COLO829 (cell line): ENCODE results near the gene MBD1.
A peak's percentile ranks its signal among the peaks of the same experiment; 100 is the strongest.
"Not testable (repeated sequence)": the region's sequence is repeated elsewhere in the genome, so short reads cannot be mapped to it uniquely, and the experiment has no call there.

Source experiments
- DNase-seq: peaks from one replicate; pipeline ENCODE4 v3.0.0; 2012; ENCODE audit warnings: low spot score

The MBD1 gene

GRCh38 chr18:50289108-50289443, 7.8 kb upstream of the MBD1 start:
- no peak for DNase-seq

GRCh38 chr18:50288348-50289107, 7.2 kb upstream of the MBD1 start:
- DNase-seq: not testable (repeated sequence)

DNA sequence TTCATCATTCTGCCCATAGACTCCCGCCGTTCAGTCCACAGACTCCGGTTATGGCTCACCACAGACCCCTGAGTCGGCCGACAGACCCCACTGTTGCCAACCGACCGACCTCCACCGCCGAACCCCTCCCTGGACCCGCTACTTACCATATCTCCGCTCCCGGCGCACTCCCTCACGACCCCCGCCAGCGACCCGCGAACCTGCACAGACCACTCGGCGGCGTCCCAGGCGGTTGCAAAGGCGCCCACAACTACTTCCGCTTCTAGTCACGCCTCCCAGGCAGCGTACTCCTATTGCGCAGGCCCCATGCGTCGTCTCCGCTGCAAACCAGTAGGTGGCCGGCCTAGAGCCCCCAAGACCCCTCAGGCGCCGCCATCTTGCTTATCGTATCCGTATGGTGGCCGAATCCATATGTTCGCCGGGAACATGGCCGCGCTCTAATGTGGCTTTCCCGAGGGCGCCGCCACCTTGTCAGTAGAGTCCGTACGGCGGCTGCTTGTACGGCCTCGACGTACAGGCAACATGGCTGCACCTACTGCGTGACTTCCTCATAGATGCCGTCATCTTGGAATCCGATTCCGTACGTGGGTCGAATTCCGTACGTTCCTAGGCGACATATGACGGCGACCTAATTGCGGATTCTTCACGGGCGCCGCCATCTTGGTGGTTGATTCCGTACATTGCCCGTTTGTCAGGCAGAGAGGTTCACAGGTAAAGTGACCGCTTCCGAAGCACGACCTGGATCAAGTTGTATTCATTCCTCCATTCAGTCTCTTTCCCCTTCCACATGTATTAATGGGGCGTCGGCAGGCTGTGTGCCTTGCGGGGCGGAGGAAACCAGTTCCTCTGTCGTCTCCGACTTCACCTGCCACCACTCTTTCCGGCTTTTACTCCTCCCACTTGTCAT, 6.4 kb upstream of the MBD1 start, which contains the start of gene CXXC1:
TSS of gene CXXC1 (minus strand) at position 252 of the 907 bp plus-strand sequence. CDS start at position 149, 103 bp downstream.
- DNase-seq: peak; percentile 92

DNA sequence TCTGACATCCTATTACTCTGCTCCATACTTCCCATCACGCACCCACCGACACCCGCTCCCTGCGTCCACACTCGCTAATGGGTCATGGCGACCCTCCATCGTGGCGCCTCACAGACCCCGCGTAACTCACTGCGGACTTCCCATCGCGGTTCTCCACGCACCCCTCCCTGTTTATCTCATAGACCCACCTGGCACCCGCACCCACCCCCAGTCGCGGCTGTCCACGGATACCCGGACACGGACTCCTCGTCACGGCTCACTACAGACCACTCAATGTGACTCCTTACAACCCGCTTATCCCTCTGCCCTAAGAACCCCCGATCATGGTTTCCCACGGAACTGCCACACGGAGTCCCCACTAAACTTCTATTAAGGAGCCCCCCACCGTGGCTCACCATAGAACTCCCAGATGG, 5.7 kb upstream of the MBD1 start:
- no peak for DNase-seq

DNA sequence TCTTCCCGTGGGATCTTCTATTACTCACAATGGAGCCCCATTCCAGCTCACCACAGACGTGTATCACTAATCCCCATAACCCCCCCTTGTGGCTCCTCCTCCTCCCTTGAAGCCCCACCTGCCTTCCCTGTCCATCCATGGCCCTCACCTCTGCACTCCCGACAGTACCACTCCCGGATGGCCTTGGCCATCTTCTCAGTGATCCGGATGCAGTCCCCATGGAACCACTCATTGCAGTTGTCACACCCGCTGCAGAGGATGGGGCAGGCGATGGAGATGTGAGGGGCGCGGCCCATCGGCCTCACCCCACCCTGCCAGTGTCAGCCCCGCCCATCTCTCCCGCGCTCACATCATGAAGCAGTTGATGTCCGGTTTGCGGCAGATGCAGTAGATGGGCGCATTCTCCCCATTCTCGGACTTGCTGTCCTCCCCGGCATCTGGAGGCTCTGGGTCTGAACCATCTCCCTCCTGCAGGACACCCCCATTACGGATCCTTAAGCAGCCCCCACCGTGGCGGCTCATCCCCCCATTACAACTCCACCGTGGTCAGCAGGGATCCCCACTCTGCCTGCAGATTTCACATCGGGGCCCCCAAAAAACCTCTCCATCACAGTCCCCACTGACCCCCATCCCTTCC, 5.2 kb upstream of the MBD1 start:
- DNase-seq: no peak

DNA sequence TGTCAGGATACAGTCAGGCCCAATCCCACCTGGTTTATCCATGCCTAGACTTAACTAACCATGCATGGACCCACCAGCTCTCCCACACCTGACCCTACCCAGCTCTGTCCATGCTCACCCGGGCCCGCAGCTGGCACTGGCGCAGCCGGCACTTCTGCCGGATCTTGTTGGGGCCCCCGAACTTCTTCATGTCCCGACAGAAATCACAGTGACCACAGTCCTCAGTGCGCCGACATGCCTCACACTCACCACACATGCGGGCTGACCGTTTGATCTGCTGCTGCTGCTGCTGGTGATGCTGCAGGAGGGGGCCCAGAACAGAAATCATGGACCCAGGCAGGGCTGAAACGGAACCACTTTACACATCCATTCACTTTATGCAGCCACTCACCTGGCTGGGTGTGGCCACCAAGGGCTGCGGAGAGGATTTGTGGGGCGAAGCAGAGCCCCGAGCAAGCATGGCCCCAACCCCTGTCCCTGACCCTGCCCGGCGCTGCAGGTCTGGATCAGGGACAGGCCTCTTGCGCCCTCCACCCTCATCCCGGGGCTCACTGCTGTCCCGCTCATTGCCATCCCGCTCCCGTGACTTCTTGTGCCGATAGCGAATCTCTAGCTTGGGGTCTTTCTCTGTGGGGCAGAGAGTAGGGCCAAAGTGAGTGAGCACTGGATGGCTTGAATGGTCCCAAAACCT, 4.5 kb upstream of the MBD1 start:
- DNase-seq: no peak

DNA sequence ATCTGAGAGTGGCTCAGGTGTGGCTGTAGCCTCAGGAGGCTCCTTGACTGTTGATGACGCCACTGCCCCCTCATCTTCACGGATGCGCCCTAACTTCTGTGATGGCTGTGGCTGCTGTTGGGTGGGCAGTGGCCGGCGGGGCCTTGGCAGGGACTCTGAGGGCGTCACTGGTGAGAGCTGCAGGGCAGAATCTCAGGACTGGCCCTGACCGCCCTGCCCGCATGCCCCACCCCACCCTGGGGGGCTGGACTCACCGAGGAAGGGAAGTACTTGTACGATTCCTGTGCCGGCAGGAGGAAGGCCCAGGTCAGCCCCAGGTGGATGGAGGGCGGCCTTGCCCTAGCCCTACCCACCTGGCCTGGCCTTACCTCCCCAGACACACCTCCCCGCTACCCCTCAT, 3.7 kb upstream of the MBD1 start:
- DNase-seq: no peak

DNA sequence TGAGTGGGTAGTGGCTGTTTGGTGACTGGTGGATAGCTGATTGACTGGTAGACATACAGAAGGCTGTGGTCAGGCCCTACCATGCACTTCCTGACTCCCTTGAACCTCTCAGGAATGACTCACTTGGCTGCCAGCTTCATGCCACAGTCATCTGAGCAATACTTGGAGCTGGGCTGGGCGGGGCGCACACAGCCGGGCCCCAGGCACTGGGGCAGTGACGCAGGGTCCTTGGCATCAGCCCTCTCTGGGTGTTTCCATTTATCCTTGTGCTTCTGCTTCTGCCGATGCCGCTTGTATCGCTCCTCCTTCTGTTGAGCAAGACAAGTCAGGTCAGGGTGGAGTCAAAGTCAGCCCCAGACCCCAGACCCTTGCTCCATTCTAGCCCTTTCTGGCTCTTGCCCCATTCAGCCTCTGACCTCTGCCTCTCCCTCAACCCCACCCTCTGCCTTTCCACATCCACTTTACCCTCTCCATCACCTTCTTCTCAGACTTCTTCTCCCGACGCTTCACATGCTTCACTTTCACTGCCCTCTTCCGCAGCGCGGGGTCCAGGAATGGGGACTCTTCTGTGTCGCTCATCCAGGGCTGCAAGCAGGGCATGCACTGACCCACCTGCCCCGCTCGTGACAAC, 3.0 kb upstream of the MBD1 start:
- DNase-seq: no peak

DNA sequence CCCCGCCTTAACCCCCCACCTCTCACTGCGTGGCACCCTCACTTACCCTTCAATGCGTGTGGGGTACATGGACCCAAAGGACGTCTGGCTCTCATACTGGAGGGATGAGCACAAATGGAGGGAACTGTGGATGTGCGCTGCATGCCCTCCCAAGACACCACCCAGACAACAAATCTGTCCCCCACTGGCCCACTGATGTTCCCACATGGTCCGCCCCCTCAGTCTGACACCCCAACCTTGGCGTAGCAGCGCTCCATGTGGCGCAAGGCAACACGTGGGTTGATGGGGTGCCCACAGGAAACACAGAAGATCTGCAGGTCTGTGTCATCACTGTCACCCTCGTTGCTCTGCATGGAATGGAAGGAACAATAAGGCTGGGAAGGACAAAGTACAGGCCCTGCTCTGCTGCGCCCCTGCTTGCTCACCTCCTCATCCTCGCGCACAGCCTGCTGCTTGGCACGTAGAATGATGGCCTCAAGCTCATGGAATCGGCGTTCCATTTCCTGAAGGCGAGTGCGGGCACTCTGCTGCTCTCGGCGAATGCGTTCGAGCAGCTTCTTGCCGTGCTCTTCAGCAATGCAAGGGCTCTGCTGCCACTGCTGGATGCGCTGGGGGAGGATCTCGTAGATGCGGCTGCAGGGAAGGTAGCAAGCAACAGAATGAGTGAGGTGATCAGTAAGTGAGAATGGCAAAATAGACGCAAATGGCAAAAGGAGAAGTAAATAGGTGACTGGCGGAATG, 2.3 kb upstream of the MBD1 start:
- no peak for DNase-seq

DNA sequence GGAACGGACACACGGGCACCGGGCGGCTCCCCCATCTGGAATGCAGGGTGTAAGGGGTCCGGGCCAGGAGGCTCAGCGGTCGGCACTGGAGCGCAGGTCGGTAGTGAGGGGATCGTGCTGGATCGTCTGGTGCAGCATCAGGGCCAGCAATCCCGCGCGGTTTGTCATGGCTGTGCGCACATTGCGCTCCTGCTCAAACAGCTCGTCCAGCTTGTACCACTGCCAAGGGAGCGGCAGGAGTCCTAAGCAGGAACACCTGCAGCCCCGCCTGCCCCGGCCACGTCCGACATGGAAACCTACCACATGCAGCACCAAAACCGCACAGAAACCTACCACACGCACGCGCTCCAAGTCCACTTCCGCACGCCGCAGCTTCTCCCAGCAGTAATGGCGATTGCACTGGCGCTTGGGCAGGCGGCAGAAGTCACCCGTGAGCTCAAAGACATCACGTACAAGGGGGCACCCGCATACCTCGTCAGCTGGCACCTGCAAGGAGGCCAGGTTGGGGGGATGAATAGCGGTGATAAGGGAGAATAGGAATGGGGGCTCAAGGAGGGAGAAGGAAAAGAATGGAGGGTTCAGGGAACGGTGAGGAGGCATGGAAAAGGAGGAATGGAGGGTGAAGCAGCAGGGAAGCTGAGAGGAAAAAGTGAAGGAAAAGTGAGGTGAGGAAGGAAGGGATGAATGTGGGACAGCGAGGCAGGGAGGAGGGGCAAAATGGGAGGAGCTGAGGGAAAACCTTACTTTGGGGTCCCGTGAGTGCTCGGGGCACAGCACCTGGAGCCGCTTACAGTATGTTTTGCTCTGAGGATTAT, 1.4 kb upstream of the MBD1 start:
- DNase-seq: no peak

DNA sequence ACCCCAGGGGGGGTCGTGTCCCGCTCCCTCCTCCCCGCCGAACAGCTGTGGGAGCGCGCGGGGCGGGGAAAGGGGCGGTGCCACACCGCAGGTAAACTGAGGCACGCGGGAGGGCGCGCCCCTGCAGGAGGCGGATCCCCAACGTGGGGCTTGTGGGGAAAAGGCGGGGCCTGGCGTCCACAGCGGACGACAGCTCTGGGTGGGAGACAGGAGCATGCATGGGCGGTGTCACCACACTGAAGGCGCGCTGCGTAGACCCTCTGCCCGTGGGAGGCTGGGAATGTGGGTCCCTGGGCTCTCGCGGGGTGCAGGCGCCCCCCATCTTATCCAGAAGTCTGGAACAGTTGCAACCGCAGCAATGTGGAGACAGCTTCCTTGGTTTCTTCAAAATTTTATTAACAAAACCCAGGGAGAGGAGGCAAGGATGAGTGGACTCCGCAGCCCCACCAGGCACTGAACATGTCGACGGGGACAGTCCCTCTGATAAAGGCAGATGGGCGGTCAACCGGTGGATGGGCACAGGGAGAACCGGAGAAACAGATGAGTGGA, 723 bp upstream of the MBD1 start:
- no peak for DNase-seq

DNA sequence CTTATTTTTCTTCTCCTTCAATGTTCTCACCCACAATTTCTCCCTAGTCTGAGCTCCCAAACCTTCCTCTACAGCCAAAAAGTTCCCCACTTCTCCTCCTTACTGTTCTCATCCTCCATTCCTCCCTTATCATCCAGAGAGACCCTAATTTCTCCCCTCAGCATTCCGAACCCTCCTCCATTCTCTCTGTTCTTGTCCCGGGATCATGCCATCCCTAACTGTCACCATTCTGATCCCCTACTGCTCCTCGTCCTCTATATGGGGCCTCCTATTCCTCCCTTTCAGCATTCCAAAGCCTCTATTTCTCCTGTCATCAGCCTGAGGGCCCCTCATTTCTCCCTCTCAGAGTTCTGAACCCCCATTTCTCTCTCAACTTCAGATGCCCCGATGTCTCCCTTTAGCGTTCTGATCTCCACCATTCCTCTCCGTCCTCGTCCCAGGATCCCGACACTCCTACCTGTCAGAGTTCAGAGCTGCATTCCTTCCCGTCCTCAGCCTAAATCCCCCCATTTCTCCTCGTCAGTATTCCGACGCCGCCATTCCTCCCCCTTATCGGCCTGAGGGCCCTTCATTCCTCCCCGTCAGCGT, 522 bp downstream of the MBD1 start:
- DNase-seq: no peak

- DNase-seq: no peak
Measured at GRCh38 chr18:50279752-50280151, 1.6 kb downstream of the MBD1 start.

GRCh38 chr18:50277942-50278341, 3.4 kb downstream of the MBD1 start:
- DNase-seq: no peak

DNA sequence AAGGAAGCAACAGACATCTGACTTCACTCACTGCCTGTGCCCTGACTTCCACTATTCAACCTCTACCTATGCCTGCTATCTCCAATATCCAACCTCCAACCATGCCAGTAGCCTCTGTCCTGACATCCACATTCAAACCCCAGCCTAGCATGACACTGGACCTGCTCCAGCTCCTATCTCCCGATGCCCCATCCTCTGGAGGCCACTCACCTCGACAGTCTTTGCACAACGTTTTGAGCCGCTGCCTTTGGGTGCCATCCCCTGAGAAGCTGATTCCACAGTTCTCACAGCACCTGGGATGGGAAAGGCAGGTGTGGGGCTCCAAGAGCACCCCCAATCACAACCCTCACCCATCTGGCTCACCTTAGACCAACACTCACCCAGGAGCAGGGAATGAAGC, 4.9 kb downstream of the MBD1 start:
- DNase-seq: no peak

DNA sequence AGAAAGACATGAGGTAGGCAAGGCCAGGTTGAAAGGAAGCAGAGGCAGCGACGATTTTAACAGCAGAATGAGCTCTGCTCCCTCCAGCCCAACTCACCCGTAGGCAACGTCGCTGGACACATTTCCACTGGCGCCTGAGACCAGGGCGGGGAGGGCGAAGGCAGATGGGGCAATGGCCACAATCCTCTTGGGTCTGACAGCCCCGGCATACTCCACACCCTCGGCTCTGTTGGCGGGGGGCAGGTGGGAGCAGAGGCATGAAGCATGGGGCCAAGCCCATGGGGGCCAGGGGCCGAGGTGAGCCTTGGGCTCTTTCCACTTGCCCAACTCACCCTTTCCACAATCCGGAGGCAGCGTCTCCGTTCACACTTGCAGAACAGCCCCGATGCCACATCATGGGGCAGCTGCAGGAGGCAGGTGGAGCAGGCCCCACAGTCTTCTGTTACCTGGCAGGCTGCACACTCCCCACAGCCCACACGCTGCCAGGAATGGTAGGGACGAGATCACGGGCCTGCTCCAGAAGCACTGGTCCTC, 5.8 kb downstream of the MBD1 start:
- no peak for DNase-seq

GRCh38 chr18:50274941-50275340, 6.4 kb downstream of the MBD1 start:
- no peak for DNase-seq

DNA sequence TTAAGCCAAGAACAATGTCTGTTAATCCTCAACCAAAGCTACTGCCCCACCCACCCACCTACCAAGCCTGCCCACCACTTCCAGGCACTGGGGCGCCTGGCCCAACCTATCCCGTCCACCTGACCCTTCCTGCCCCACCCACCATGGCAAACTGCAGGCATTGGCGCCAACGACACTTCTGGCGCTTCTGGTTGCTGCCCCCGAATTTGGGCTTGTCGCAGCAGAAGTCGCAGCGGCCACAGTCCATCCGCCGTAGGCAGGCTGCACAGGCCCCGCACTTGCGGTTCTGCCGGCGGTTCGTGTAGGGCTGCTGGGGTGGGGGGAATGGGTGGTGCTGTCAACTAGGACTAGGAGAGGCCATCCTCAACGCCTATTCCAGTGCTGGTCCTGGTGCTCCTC, 7.3 kb downstream of the MBD1 start:
- DNase-seq: no peak
